Neural cell (in vitro differentiated cells): ENCODE measurements around the gene ZNF157.

Source experiments
- EP300 ChIP-seq: fragments of 450-650 bp; conservative IDR thresholded peaks from 2 replicates; pipeline ENCODE4 v1.6.1; 2014; ENCODE audit warnings: antibody characterized with exemption, mild to moderate bottlenecking, moderate library complexity; ENCODE audit not compliant: poor library complexity, severe bottlenecking
- MXI1 ChIP-seq: fragments of 450-650 bp; conservative IDR thresholded peaks from 2 replicates; pipeline ENCODE4 v1.6.1; 2014; ENCODE audit warnings: antibody characterized with exemption, mild to moderate bottlenecking; ENCODE audit not compliant: poor library complexity, severe bottlenecking
- POLR2AphosphoS5 ChIP-seq: IDR thresholded peaks from 2 replicates; pipeline ENCODE4 v1.6.1; 2012
- RAD21 ChIP-seq: fragments of 450-650 bp; conservative IDR thresholded peaks from 2 replicates; pipeline ENCODE4 v1.6.1; 2014; ENCODE audit warnings: antibody characterized with exemption, mild to moderate bottlenecking, moderate library complexity
- SMC3 ChIP-seq: fragments of 450-650 bp; conservative IDR thresholded peaks from 2 replicates; pipeline ENCODE4 v1.6.1; 2014; ENCODE audit warnings: antibody characterized with exemption, mild to moderate bottlenecking, moderate library complexity; ENCODE audit not compliant: poor library complexity
- TF ChIP-seq, protein P1 (sequence below): fragments of 450-650 bp; IDR thresholded peaks from 2 replicates; pipeline ENCODE4 v1.5.1; 2014; ENCODE audit warnings: antibody characterized with exemption, mild to moderate bottlenecking, moderate library complexity; ENCODE audit not compliant: poor library complexity, severe bottlenecking
- TF ChIP-seq, protein P2 (sequence below): IDR thresholded peaks from 2 replicates; pipeline ENCODE4 v1.6.1; 2012; ENCODE audit warnings: borderline replicate concordance

- TF ChIP-seq, protein P1, sequence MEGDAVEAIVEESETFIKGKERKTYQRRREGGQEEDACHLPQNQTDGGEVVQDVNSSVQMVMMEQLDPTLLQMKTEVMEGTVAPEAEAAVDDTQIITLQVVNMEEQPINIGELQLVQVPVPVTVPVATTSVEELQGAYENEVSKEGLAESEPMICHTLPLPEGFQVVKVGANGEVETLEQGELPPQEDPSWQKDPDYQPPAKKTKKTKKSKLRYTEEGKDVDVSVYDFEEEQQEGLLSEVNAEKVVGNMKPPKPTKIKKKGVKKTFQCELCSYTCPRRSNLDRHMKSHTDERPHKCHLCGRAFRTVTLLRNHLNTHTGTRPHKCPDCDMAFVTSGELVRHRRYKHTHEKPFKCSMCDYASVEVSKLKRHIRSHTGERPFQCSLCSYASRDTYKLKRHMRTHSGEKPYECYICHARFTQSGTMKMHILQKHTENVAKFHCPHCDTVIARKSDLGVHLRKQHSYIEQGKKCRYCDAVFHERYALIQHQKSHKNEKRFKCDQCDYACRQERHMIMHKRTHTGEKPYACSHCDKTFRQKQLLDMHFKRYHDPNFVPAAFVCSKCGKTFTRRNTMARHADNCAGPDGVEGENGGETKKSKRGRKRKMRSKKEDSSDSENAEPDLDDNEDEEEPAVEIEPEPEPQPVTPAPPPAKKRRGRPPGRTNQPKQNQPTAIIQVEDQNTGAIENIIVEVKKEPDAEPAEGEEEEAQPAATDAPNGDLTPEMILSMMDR = no peak
- TF ChIP-seq POLR2AphosphoS5 (no peak), EP300 (no peak), MXI1 (no peak), SMC3 (no peak), RAD21 (no peak)
- TF ChIP-seq, protein P2, sequence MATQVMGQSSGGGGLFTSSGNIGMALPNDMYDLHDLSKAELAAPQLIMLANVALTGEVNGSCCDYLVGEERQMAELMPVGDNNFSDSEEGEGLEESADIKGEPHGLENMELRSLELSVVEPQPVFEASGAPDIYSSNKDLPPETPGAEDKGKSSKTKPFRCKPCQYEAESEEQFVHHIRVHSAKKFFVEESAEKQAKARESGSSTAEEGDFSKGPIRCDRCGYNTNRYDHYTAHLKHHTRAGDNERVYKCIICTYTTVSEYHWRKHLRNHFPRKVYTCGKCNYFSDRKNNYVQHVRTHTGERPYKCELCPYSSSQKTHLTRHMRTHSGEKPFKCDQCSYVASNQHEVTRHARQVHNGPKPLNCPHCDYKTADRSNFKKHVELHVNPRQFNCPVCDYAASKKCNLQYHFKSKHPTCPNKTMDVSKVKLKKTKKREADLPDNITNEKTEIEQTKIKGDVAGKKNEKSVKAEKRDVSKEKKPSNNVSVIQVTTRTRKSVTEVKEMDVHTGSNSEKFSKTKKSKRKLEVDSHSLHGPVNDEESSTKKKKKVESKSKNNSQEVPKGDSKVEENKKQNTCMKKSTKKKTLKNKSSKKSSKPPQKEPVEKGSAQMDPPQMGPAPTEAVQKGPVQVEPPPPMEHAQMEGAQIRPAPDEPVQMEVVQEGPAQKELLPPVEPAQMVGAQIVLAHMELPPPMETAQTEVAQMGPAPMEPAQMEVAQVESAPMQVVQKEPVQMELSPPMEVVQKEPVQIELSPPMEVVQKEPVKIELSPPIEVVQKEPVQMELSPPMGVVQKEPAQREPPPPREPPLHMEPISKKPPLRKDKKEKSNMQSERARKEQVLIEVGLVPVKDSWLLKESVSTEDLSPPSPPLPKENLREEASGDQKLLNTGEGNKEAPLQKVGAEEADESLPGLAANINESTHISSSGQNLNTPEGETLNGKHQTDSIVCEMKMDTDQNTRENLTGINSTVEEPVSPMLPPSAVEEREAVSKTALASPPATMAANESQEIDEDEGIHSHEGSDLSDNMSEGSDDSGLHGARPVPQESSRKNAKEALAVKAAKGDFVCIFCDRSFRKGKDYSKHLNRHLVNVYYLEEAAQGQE = no peak
These were observed 11.9 kb upstream of the ZNF157 start for GRCh38 chrX:47358387-47359065.
